Right lung (tissue), 5 donors: Measurements from ENCODE around the gene MCF2L2. TPM values are rescaled to one million over a fixed set of nuclear protein-coding genes. Genes with fewer than 3 reads are reported as not detected.
A peak's percentile ranks its signal among the peaks of the same experiment; 100 is the strongest.

Source experiments
- DNase-seq, 2 donors: peaks; one replicate each; pipeline ENCODE4 v3.0.0-alpha.2; 2013
- polyA plus RNA-seq, 5 donors: library from polyadenylated mRNA; unstranded; fragments of 120-200 nt; gene quantifications; one replicate each; pipeline versions ENCODE4 v1.2.1 to v1.2.3, GENCODE V29; 2013; ENCODE audit warnings: inconsistent platforms in 1 of 5, low replicate concordance in 1 of 5; ENCODE audit not compliant: insufficient read length in 5 of 5, insufficient read depth in 1 of 5

The MCF2L2 gene
- polyA plus RNA-seq, 5 donors: 1.3 to 3.2 (median 2.6) TPM

DNA sequence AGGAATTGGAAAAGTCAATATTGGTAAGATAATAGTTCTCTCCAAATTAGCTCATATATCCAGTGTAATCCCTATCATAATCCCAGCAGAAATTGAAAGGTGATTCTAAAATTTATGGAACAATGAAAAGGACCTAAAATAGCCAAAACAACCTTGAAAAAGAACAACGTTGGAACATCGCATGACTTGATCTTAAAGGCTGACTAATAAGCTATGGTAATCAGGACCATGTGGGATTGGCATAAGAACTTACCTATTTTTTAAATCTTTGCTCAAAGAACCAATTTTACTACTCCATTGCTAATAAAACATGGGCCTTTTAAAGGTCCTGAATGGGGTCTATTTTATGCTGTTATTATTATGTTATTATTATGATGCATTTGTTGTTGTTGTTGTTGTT is 134.5 kb downstream of the MCF2L2 start:
- DNase-seq: no peak

DNA sequence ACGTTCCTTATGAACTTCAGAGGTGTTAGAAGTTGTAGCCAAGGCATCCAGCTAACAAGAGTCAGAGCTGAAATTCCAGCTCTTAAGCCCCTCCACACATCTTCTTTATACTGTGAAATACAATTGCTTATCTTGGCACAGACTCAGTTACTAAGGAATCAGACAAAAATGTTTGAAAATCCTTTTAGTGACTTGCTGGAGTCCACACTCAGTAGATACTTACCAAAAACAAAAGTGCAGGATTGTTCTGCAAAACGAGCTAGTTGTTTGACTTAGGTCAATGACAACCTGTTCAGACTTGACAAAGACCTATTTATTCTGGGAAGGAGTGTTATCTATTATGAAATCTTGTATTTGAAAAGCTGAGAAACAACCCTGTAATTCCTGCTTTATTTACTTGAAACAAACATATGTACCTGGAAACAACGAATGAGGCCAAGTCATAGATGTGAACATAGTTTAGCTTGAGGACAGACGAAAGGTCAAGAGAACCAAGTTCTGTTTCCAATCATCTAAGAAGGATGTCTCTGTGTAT is 136.9 kb downstream of the MCF2L2 start:
- no peak for DNase-seq

- no peak for DNase-seq
Measured at GRCh38 chr3:183290216-183290615, 138.2 kb downstream of the MCF2L2 start.

- no peak for DNase-seq
Measured at GRCh38 chr3:183288117-183288516, 140.3 kb downstream of the MCF2L2 start.

DNA sequence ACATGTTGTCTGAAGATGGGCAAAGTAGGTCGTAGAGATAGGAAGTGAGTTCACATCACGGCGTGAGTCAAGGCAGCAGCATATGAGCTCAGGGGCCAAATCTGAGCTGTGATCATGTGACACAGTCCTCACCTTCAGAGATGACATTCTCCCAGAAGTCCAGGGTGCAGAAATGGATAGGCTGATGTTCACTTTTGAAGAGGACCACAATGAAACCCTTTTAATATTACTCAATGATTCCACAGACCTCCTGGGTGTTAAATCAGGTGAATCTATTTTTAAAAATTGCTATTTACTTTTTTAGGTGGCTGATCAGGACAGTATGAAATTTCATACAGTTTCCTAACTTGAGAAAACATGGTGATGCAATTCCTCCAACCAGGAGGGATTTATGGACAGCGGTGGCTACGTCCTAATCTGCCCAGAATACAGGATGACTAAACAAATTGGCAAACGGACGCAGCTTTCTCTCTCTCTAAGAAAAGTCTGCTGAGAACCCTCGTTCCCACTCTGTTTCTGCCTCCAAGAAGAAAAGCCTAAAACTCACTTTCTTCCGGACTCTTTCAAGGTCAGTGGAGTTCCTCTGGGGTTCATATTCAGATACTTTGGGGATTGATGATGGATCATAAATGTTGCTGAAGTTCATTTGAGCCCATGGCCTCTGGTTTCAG is 141.0 kb downstream of the MCF2L2 start:
- DNase-seq: no peak

GRCh38 chr3:183285828-183286457 is 142.5 kb downstream of the MCF2L2 start:
- no peak for DNase-seq

GRCh38 chr3:183285318-183285717 is 143.1 kb downstream of the MCF2L2 start:
- no peak for DNase-seq

- no peak for DNase-seq
Measured at GRCh38 chr3:183284570-183284969, 143.8 kb downstream of the MCF2L2 start.

DNA sequence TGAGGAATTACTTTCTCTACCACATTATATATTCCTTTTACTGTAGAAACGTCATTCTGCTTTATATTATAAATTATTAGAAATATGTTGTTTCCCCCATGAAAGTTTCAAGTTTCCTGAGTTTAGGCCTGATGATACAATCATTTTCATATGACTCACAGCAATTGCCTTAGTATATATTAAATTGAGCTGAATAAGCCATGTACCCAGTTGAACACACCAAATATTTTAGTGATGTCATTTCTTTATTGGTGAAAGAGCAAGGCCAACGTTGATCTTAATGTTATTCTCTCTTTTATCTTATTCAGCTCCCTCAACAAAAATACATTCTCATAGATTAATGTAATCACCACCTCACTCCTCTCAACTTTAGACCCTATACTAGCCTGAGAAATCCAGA is 144.5 kb downstream of the MCF2L2 start:
- no peak for DNase-seq

DNA sequence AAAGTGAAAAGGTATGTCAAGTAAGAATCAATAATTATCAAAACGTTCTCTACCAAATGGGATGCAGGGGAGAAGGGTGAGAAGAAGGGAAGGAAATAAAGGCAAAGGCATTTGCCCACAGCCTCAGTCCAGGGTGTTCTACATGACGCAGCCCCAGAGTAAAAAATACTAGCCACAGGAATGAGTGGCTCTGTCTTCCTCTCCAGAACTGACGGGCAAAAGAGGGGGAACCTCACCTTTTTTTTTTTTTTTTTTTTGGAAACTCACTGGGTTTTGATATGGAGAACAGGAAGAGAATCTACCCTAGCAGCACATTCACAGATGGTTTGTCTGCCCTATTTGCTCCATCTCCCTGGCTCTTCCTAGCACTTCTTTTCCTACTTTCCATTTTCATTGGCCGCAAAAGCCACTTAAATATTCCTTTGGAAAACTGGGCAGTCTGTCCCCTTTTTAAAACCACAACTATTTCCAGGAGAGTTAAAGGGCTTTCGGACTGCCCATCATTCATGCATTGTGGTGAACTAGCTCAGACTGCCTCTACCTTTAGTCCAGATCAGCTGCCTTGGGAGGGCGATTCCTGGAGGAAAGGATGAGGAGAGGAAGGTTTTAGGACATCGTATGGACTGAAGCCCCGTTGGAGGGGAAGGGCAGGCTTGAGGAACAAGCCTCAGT is 147.2 kb downstream of the MCF2L2 start:
- no peak for DNase-seq

- DNase-seq: no peak
Measured at GRCh38 chr3:183279371-183279770, 149.0 kb downstream of the MCF2L2 start.

DNA sequence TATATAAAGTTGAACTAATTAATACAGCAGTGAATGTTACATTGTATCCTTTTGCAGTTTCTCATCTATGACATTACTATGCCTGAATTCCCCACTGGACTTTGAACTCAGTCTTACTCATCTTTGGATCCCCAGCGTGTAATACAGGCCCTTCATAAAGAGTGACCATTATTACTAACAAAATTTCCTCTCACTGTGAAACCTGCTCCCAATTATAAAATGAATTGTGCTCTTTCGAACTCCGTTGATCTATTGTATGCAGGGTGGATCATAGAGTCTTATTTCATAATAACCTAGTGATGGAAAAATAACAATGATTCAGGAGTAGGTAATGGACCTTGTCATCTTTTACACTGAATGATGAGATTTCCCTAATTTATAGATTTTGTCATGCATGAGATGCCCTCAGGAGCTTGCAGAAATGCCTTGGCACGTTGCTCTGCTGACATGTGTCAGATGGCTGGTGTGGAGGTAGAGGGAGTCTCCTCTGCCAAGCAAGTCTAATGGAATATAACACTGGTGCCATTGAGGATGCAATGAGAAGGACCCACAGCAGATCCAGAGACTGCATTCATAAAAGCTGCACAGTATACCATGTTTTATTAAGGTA is 149.8 kb downstream of the MCF2L2 start:
- DNase-seq: no peak

GRCh38 chr3:183277260-183277659 is 151.2 kb downstream of the MCF2L2 start:
- no peak for DNase-seq

DNA sequence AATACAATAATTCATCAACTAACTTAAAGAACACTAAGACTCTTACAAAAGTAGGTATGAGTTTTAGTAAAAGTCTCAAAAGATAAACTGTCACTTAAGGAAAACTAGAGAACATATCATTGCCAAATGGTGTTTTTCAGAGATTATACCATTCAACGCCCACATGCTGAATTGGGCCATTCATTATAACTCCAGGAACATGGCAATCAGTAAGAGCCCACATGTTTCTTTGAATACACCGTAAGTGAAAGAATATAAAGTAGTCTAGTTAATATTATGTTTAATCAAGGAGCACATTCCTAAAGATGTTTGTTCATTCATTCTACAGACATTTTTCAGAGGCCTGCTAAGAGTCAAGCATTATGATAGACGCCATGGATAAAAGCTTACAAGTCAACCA is 152.5 kb downstream of the MCF2L2 start:
- no peak for DNase-seq

GRCh38 chr3:183275418-183275817 is 153.0 kb downstream of the MCF2L2 start:
- DNase-seq: peak; percentile 72 to 75

DNA sequence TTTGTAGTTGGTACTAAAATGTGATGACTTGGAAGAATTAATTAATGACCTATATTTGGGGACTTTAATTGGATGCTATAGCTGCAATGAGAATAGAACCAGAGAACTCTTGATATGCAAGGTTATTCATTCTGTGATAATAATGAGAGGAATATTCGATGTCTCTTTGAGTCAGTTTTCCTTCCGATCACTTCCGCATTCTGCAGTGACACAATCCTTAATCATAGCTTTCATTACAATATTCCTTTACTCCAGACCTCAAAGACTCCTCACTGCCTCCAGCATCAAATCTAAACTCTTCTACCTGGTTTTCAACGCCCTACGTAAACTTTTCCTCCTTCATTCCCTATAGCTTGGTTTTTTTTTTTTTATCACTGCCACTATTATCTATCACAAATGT is 153.8 kb downstream of the MCF2L2 start:
- no peak for DNase-seq

- DNase-seq: no peak
Measured at GRCh38 chr3:183272791-183273190, 155.6 kb downstream of the MCF2L2 start.

GRCh38 chr3:183272142-183272541 is 156.3 kb downstream of the MCF2L2 start:
- no peak for DNase-seq

- DNase-seq: no peak
Measured at GRCh38 chr3:183270344-183270743, 158.1 kb downstream of the MCF2L2 start.

GRCh38 chr3:183269345-183269744 is 159.1 kb downstream of the MCF2L2 start:
- no peak for DNase-seq

GRCh38 chr3:183268366-183268765 is 160.1 kb downstream of the MCF2L2 start:
- DNase-seq: no peak

DNA sequence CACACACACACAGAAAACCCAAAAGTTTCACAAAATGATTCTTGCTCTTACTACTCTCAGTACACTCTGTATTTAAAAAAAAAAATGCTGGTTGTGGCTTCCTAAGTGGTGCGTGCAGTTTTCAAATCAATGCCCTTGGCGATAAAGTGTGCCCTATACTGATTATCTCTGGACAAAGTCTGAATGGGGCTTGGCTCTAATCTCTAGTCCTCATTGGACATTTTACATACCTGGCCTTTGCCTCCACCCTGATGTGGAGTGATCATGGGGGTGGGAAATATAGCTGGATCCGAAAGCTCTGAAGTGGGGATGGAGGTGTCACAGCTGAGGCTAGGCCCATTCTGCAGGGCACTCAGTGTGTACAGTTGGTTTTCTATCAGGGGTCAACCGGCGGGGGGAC is 161.3 kb downstream of the MCF2L2 start:
- DNase-seq: no peak

GRCh38 chr3:183266454-183266853 is 162.0 kb downstream of the MCF2L2 start:
- no peak for DNase-seq
